SK-N-SH (cell line): ENCODE data around the gene SLC35F4. TPM values are rescaled to one million over a fixed set of nuclear protein-coding genes. Genes with fewer than 3 reads are reported as not detected.
"Not testable (repeated sequence)": the region's sequence is repeated elsewhere in the genome, so short reads cannot be mapped to it uniquely, and the experiment has no call there.

Experiments used
- CTCF ChIA-PET: fragments of 300-600, 350-600 bp; formaldehyde crosslinking; extraction: SDS; loops from one replicate; lab custom pipeline; 2021; lab: Yijun Ruan, JAX
- POLR2A ChIA-PET: fragments of 350-600 bp; sonication (Branson Sonifier 250); formaldehyde crosslinking; extraction: SDS; loops from one replicate; lab custom pipeline; 2020; ENCODE audit warnings: antibody characterized with exemption, inconsistent platforms; lab: Yijun Ruan, JAX
- DNase-seq: peaks from one replicate; pipeline ENCODE4 v3.0.0; 2012
- H2AFZ ChIP-seq: fragments of 200-600 bp; sonication (generic); 2 replicates; pipeline ENCODE4 v1.8.1; 2016; ENCODE audit warnings: antibody characterized with exemption, mild to moderate bottlenecking, low read depth
- H3F3A ChIP-seq: fragments of 200-600 bp; sonication (generic); replicated peaks from 2 replicates; pipeline ENCODE3; 2016; ENCODE audit warnings: antibody characterized with exemption, mild to moderate bottlenecking; ENCODE audit not compliant: insufficient read depth
- H3K27ac ChIP-seq, 2 experiments: fragments of 200-500 bp in 1 of 2; fragments of 200-600 bp in 1 of 2; sonication (Bioruptor generic) in 1 of 2; sonication (generic), shearing (Covaris generic) in 1 of 2; 2 replicates each; pipeline versions ENCODE4 v1.5.1 to v1.6.1; 2014 to 2016; ENCODE audit warnings: low read depth in 2 of 2, inconsistent platforms in 1 of 2, low read length in 1 of 2, mild to moderate bottlenecking in 1 of 2, mixed read lengths in 1 of 2
- H3K27me3 ChIP-seq: fragments of 200-600 bp; sonication (generic), shearing (Covaris generic); 2 replicates; pipeline ENCODE4 v1.6.1; 2016; ENCODE audit warnings: mixed run types; ENCODE audit not compliant: insufficient read depth
- H3K36me3 ChIP-seq, 2 experiments: fragments of 200-500 bp in 1 of 2; fragments of 200-600 bp in 1 of 2; sonication (Bioruptor generic) in 1 of 2; sonication (generic) in 1 of 2; replicated peaks in 1 of 2; 2 replicates each; pipeline versions ENCODE3 to v1.5.1; 2014 to 2016; ENCODE audit warnings: low read length in 1 of 2, mild to moderate bottlenecking in 1 of 2; ENCODE audit not compliant: insufficient read depth in 2 of 2, control insufficient read depth in 1 of 2
- H3K4me1 ChIP-seq, 2 experiments: fragments of 200-500 bp in 1 of 2; fragments of 200-600 bp in 1 of 2; sonication (Bioruptor generic) in 1 of 2; sonication (generic), shearing (Covaris generic) in 1 of 2; 2 replicates each; pipeline versions ENCODE4 v1.5.1 to v1.6.1; 2014 to 2016; ENCODE audit warnings: low read depth in 1 of 2, low read length in 1 of 2, mixed run types in 1 of 2; ENCODE audit not compliant: insufficient read depth in 2 of 2, control insufficient read depth in 1 of 2
- H3K4me2 ChIP-seq: fragments of 200-600 bp; sonication (generic), shearing (Covaris generic); 2 replicates; pipeline ENCODE4 v1.6.1; 2017; ENCODE audit warnings: mixed run types
- H3K4me3 ChIP-seq, 2 experiments: fragments of 200-500 bp in 1 of 2; fragments of 200-600 bp in 1 of 2; sonication (Bioruptor generic) in 1 of 2; sonication (generic), shearing (Covaris generic) in 1 of 2; 2 replicates each; pipeline versions ENCODE4 v1.5.1 to v1.8.1; 2014 to 2016; ENCODE audit warnings: low read depth in 2 of 2, inconsistent platforms in 1 of 2, low read length in 1 of 2, mild to moderate bottlenecking in 1 of 2, mixed read lengths in 1 of 2, moderate library complexity in 1 of 2
- H3K79me2 ChIP-seq: fragments of 200-600 bp; sonication (generic); 2 replicates; pipeline ENCODE4 v1.8.1; 2017; ENCODE audit warnings: mild to moderate bottlenecking; ENCODE audit not compliant: insufficient read depth
- H3K9ac ChIP-seq: fragments of 200-600 bp; sonication (generic); 2 replicates; pipeline ENCODE4 v1.6.1; 2017; ENCODE audit warnings: mixed run types
- H3K9me2 ChIP-seq: fragments of 200-600 bp; sonication (generic); 2 replicates; pipeline ENCODE4 v1.6.1; 2017; ENCODE audit warnings: mixed run types
- H3K9me3 ChIP-seq: fragments of 200-600 bp; sonication (generic); 2 replicates; pipeline ENCODE4 v1.6.1; 2017; ENCODE audit warnings: mixed run types, mild to moderate bottlenecking, moderate library complexity
- H4K20me1 ChIP-seq: fragments of 200-600 bp; sonication (generic); 2 replicates; pipeline ENCODE4 v1.6.1; 2017; ENCODE audit warnings: mild to moderate bottlenecking, mixed run types; ENCODE audit not compliant: insufficient read depth
- CTCF ChIP-seq: fragments of 200-600 bp; sonication (generic); IDR thresholded peaks from 2 replicates; pipeline ENCODE4 v1.6.1; 2017; ENCODE audit warnings: antibody characterized with exemption, mild to moderate bottlenecking, moderate library complexity
- ELF1 ChIP-seq: IDR thresholded peaks from 2 replicates; pipeline ENCODE4 v1.4.0; 2012
- EP300 ChIP-seq, 2 experiments: IDR thresholded peaks; 2 replicates each; pipeline versions ENCODE4 v1.4.0 to v1.6.1; 2012; ENCODE audit warnings: borderline replicate concordance in 1 of 2, low read depth in 1 of 2, low read length in 1 of 2
- FOXJ3 ChIP-seq: sonication (generic); formaldehyde crosslinking; IDR thresholded peaks from 2 replicates; pipeline ENCODE4 v1.5.1; 2020; ENCODE audit warnings: mild to moderate bottlenecking, missing genetic modification reagents
- GATA2 ChIP-seq: sonication (generic); formaldehyde crosslinking; IDR thresholded peaks from 2 replicates; pipeline ENCODE4 v1.5.0; 2020; ENCODE audit warnings: mild to moderate bottlenecking, missing genetic modification reagents
- IRF3 ChIP-seq: fragments of 150-350 bp; IDR thresholded peaks from 2 replicates; pipeline ENCODE4 v1.6.1; 2016; ENCODE audit warnings: mild to moderate bottlenecking, low read depth, low read length
- JUND ChIP-seq: IDR thresholded peaks from 2 replicates; pipeline ENCODE4 v1.4.0; 2012
- NFIC ChIP-seq: IDR thresholded peaks from 2 replicates; pipeline ENCODE4 v1.4.0; 2012; ENCODE audit warnings: borderline replicate concordance
- RAD21 ChIP-seq: IDR thresholded peaks from 2 replicates; pipeline ENCODE4 v1.6.1; 2012; ENCODE audit warnings: mild to moderate bottlenecking, low read length
- REST ChIP-seq: IDR thresholded peaks from 2 replicates; pipeline ENCODE4 v1.6.1; 2012; ENCODE audit warnings: mild to moderate bottlenecking, low read depth, low read length, moderate library complexity
- RXRA ChIP-seq: IDR thresholded peaks from 2 replicates; pipeline ENCODE4 v1.4.0; 2012; ENCODE audit warnings: low read depth, mild to moderate bottlenecking, borderline replicate concordance
- SMC3 ChIP-seq: IDR thresholded peaks from 2 replicates; pipeline ENCODE4 v1.6.1; 2012; ENCODE audit warnings: low read depth, low read length, improper control_type of control experiment
- TCF12 ChIP-seq: IDR thresholded peaks from 2 replicates; pipeline ENCODE4 v1.4.0; 2012
- TEAD4 ChIP-seq: IDR thresholded peaks from 2 replicates; pipeline ENCODE4 v1.4.0; 2012; ENCODE audit warnings: mild to moderate bottlenecking, borderline replicate concordance; ENCODE audit not compliant: insufficient read depth
- USF1 ChIP-seq: IDR thresholded peaks from 2 replicates; pipeline ENCODE4 v1.4.0; 2012; ENCODE audit warnings: low read depth, borderline replicate concordance
- USF2 ChIP-seq: fragments of 150-350 bp; IDR thresholded peaks from 2 replicates; pipeline ENCODE4 v1.6.1; 2017; ENCODE audit warnings: antibody characterized with exemption, low read length, low read depth, borderline replicate concordance
- WGBS: methylation state at CpG from one replicate; pipeline ENCODE4 v1.1.6; 2017; ENCODE audit warnings: low lambda C conversion rate; 5-methylcytosine and 5-hydroxymethylcytosine counted together
- polyA plus RNA-seq, 3 experiments: library from polyadenylated mRNA; depleted of rRNA; stranded (reverse); fragments of >200 nt; gene quantifications; 2 replicates each; pipeline ENCODE4 v1.2.3, GENCODE V29; 2012

SLC35F4 gene
- polyA plus RNA-seq, 1 of the 3 experiments (the other 2 are of a cell fraction): not detected

- no peak for TF ChIP-seq USF1
Observed at GRCh38 chr14:57863471-57863870, 2.4 kb downstream of the SLC35F4 start (continued).

- H2AFZ ChIP-seq, DNase-seq, H3K36me3 ChIP-seq, H3K27me3 ChIP-seq, POLR2A ChIA-PET, H3K4me3 ChIP-seq, H3K4me2 ChIP-seq, H4K20me1 ChIP-seq, H3K27ac ChIP-seq, H3K4me1 ChIP-seq, H3K9me3 ChIP-seq, H3K9me2 ChIP-seq, H3K9ac ChIP-seq, H3F3A ChIP-seq, H3K79me2 ChIP-seq, CTCF ChIA-PET: not testable (repeated sequence)
- 5% methylated on average over 2 of the region's 2 CpGs for WGBS
Observed at GRCh38 chr14:57855666-57856065, 10.2 kb downstream of the SLC35F4 start.

GRCh38 chr14:57854571-57854970, 11.3 kb downstream of the SLC35F4 start:
- Histone ChIP-seq H3K9me2 (no peaks in the 10 kb centered on the region), H3K4me1 (no peaks in the 10 kb centered on the region), H3K9ac (no peak overlapping the region), H2AFZ (no peak overlapping the region), H3K27ac (no peak overlapping the region), H3K36me3 (no peaks in the 10 kb centered on the region), H3K27me3 (no peaks in the 10 kb centered on the region), H3F3A (no peaks in the 10 kb centered on the region), H4K20me1 (no peaks in the 10 kb centered on the region), H3K4me2 (no peak overlapping the region), H3K79me2 (no peaks in the 10 kb centered on the region), H3K9me3 (no peaks in the 10 kb centered on the region), H3K4me3 (no peak overlapping the region)
- 1% methylated on average over 2 of the region's 2 CpGs for WGBS
- POLR2A ChIA-PET: no interaction called here
- CTCF ChIA-PET: no interaction called here
- no peak for DNase-seq
- no peak for TF ChIP-seq CTCF
- TF ChIP-seq RXRA: no peak
- no peak for TF ChIP-seq JUND
- no peak for TF ChIP-seq EP300 (IDR thresholded peaks at IDR 0.05; ENCODE audit: borderline replicate concordance in 1 of 2, low read depth in 1 of 2, low read length in 1 of 2)
- no peak for TF ChIP-seq USF1
- TF ChIP-seq NFIC: no peak
- TF ChIP-seq SMC3: no peak
- TF ChIP-seq ELF1: no peak
- no peak for TF ChIP-seq TCF12
- TF ChIP-seq REST: no peak
- no peak for TF ChIP-seq GATA2 (CRISPR knock-in tag)
- TF ChIP-seq USF2: no peak
- TF ChIP-seq FOXJ3 (CRISPR knock-in tag): no peak
- TF ChIP-seq IRF3: no peak
- TF ChIP-seq RAD21: no peak
- no peak for TF ChIP-seq TEAD4
